Muscle of leg (tissue), 11 donors: ENCODE data around the gene CD2. TPM values are rescaled to one million over a fixed set of nuclear protein-coding genes. Genes with fewer than 3 reads are reported as not detected.

Experiments used
- DNase-seq: peaks from one replicate; pipeline ENCODE4 v3.0.0; 2013
- H3K27ac ChIP-seq: one replicate; pipeline ENCODE4 v1.5.1; 2013; ENCODE audit warnings: mild to moderate bottlenecking, low read length, control low read depth
- H3K27me3 ChIP-seq: one replicate; pipeline ENCODE4 v1.6.1; 2013; ENCODE audit warnings: low read length; ENCODE audit not compliant: control insufficient read depth, insufficient read depth
- H3K36me3 ChIP-seq: one replicate; pipeline ENCODE4 v1.6.1; 2013; ENCODE audit warnings: low read length; ENCODE audit not compliant: control insufficient read depth, insufficient read depth
- H3K4me1 ChIP-seq: one replicate; pipeline ENCODE4 v1.6.1; 2013; ENCODE audit warnings: low read length; ENCODE audit not compliant: control insufficient read depth, insufficient read depth
- H3K4me3 ChIP-seq: one replicate; pipeline ENCODE4 v1.5.1; 2013; ENCODE audit warnings: low read length, control low read depth
- H3K9me3 ChIP-seq: replicated peaks from 2 replicates; pipeline ENCODE4 v1.6.1; 2013; ENCODE audit warnings: low read depth, low read length; ENCODE audit not compliant: control insufficient read depth
- WGBS: methylation state at CpG from one replicate; pipeline ENCODE4 v1.1.5; 2013; ENCODE audit warnings: missing lambda C conversion rate; ENCODE audit not compliant: insufficient coverage; 5-methylcytosine and 5-hydroxymethylcytosine counted together
- polyA plus RNA-seq, 8 donors: library from polyadenylated mRNA; unstranded; fragments of 120-200 nt; gene quantifications; one replicate each; pipeline versions ENCODE4 v1.2.1 to v1.2.3, GENCODE V29; 2013; ENCODE audit warnings: inconsistent platforms in 1 of 8, low replicate concordance in 1 of 8; ENCODE audit not compliant: insufficient read length in 8 of 8, insufficient read depth in 1 of 8
- total RNA-seq: library from RNA; stranded (reverse); fragments of 120-200 nt; gene quantifications from one replicate; pipeline ENCODE4 v1.2.4, GENCODE V29; 2013

Gene CD2
- total and polyA plus RNA-seq, 9 donors = 0.19 to 0.46 (median 0.31) TPM

DNA sequence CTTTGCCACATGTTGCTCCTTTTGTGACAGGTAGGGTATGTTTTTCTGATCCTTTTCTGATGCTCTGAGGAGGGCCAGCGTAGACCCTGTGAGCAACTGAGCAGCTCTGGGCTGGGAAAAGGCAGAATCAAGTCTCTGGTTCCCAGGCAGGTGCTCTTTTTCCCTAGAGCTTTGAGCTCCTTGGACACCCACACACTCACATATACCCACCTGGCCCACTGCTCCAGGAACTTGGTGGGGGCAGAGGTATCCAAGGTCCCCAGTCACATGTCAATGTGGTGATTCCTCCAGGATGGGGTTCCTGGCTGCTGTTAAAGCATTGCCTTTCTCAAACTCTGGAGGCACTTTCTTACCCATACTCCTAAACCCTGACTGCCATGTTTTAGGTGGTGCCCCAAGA lies 5.4 kb downstream of the CD2 start:
- no peak for DNase-seq
- no peak overlapping the region for H3K4me3 ChIP-seq
- H3K4me1 ChIP-seq = peaks cover 17% of the 10 kb centered on the region
- no peaks in the 10 kb centered on the region for H3K36me3 ChIP-seq
- no peak overlapping the region for H3K27ac ChIP-seq
- WGBS = no CpG with 5 or more reads among the region's 1 CpG
- H3K9me3 ChIP-seq = peaks cover 2% of the 10 kb centered on the region
- no peaks in the 10 kb centered on the region for H3K27me3 ChIP-seq

DNA sequence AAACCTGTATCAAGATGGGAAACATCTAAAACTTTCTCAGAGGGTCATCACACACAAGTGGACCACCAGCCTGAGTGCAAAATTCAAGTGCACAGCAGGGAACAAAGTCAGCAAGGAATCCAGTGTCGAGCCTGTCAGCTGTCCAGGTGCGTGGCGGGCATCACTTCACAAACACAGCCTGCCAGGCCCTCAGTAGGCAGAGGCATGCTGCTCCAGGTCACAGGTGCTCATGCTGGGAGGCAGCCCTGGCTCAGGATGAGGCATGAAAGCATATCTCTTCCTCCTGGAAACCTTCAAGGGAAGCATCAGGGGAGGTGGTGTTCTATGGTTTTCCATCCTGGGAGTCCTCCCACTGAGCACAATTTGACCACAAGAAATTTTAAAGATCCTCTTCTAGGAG lies 6.3 kb downstream of the CD2 start:
- WGBS = 87% methylated on average over 3 of the region's 3 CpGs
- H3K36me3 ChIP-seq = no peaks in the 10 kb centered on the region
- H3K4me3 ChIP-seq = no peak overlapping the region
- H3K27ac ChIP-seq = no peak overlapping the region
- H3K27me3 ChIP-seq = no peaks in the 10 kb centered on the region
- peaks cover 17% of the 10 kb centered on the region for H3K4me1 ChIP-seq
- H3K9me3 ChIP-seq = peaks cover 2% of the 10 kb centered on the region
- DNase-seq = no peak

DNA sequence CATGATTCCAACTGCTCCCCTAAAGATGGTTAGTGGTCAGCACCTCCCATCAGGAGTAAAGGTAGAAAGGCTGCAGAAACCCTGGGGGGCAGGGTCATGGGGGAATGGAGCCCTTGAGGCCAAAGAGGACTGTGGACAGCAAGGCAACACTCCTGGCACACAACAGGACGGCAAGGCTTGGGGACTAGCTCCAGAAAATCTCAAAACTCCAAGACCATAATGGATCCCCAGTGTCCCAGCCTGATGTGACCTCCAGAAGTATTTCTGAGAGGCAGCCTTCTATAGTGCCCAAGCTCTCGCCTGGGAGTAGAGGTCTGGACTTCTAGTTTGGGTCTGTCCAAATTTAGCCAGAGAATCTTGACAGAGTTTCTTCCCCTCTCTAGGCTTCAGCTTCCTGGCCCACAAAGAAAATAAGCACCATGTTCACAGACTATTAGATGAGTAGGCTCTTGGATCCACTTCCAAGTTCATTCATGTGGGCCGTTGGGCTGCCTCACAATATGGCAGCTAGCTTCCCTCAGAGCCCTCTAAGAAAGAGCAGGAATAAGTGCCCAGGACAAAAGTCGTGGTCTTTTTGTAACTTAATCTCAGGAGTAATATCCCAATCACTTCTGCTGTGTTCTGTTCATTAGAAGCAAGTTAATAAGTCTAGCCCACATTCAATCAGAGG lies 6.9 kb downstream of the CD2 start:
- H3K27me3 ChIP-seq = no peaks in the 10 kb centered on the region
- WGBS = no CpG with 5 or more reads among the region's 4 CpGs
- H3K9me3 ChIP-seq = peaks cover 2% of the 10 kb centered on the region
- no peak overlapping the region for H3K27ac ChIP-seq
- DNase-seq = no peak
- peaks cover 17% of the 10 kb centered on the region for H3K4me1 ChIP-seq
- H3K36me3 ChIP-seq = no peaks in the 10 kb centered on the region
- no peak overlapping the region for H3K4me3 ChIP-seq

DNA sequence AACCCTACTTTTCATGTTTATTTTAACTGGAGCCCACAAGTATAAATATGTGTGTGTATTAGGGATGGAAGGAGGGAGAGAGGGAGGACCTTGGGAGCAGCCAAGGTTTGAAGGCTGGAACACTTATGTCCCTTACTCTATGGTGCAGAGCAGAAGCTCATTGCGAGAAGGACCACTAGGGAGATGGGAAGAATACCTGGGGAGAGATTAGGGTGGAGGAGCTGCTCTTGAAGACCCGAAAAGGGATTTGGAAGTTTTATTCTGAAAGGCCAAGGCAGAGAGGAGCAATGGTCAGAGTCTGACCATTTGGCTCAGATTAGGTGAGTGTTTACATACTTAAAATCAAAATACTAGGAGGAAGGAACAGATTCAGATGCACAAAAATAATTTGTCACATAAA lies 8.1 kb downstream of the CD2 start:
- peaks cover 2% of the 10 kb centered on the region for H3K9me3 ChIP-seq
- no peak overlapping the region for H3K4me3 ChIP-seq
- DNase-seq = no peak
- no CpG with 5 or more reads among the region's 2 CpGs for whole genome bisulfite sequencing
- no peak overlapping the region for H3K27ac ChIP-seq
- peaks cover 17% of the 10 kb centered on the region for H3K4me1 ChIP-seq
- H3K27me3 ChIP-seq = no peaks in the 10 kb centered on the region
- H3K36me3 ChIP-seq = no peaks in the 10 kb centered on the region

DNA sequence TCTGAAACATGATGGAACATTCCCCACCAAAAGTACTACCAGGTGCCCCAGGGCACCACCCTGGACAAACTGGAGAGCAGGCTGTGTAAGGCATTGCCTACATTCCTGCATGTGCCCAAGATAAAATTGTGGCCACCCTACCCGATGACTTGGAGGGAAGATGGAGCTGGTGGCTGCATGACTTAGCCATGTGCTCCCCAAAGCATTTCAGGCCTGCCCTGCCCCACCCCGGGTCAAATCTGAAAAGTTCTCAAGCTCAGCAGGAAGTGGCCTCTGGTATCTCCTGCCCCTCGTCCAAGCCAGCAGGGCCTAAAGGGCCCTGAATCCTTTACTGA lies 8.5 kb downstream of the CD2 start:
- 83% methylated on average over 1 of the region's 3 CpGs for WGBS
- H3K36me3 ChIP-seq = no peaks in the 10 kb centered on the region

DNA sequence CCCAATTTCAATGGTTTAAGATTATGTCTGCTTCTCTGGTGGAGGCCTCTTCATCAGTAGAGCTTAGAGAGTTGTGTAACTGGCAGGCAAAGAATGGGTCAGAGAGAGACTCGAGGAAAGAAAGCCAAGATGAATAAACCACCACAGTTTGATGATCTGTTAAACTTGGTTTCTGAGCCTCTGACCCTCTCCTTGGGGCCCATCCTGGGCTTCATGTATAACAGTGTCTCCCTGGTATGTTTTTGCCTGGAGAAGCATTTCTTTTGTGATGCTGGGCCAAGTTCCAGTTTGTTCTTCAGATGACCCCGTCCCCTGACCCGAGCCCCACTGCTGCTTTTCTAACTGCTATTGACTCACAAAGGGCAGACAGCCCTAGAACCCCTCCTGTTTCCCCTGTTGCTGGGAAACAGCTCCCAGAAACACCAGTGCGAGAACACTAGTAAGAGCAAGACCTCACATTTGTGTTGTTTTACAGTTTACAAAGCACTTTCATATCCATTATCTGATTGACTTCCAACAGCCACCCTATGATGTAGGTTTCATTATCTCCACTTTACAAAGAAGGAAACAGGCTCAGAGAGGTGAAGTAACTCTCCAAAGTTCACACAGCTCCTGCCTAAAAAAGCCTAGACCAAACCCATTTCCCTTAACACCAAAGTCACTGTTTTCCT lies 9.0 kb downstream of the CD2 start:
- WGBS = no CpG with 5 or more reads among the region's 4 CpGs
- Histone ChIP-seq H3K36me3 (no peaks in the 10 kb centered on the region), H3K4me1 (peaks cover 17% of the 10 kb centered on the region), H3K4me3 (no peak overlapping the region), H3K27ac (peak overlapping the region; percentile 66), H3K27me3 (no peaks in the 10 kb centered on the region), H3K9me3 (peaks cover 2% of the 10 kb centered on the region)
- DNase-seq = peak; percentile 89

More for the DNA sequence above, 8.5 kb downstream of the CD2 start:
- H3K9me3 ChIP-seq = peaks cover 2% of the 10 kb centered on the region
- H3K27me3 ChIP-seq = no peaks in the 10 kb centered on the region
- DNase-seq = no peak
- peak overlapping the region; percentile 66 for H3K27ac ChIP-seq
- no peak overlapping the region for H3K4me3 ChIP-seq
- peaks cover 17% of the 10 kb centered on the region for H3K4me1 ChIP-seq

DNA sequence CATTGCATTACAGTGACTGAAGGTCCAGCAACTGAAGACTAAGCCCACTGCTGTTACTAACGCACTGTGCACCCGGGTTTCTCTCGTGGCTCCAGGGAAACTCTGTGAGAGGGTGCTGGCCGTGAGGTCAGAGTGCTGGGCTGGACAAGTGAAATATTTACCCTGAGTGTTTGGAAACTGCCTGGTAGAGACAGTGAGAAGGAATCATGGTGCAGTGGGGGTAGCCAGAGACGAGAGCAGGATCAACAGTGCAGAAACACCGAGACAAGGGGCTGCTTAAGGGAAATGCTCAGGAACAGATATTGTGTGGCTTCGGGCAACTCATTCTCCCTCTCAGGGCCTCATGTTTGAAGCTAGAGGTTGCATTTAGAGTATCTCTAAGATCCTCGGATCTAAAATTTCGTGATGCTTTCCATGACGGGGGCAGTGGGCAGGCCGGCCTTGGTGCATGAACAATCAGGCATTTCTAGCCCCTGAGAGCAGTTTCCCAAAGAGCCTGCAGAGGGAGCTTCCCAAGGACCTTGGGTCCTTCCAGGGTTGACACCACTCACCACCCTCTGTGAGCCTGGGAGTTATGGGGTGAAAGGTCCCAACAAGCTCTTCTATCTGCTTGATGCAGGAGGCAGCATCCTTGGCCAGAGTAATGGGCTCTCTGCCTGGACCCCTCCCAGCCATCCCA lies 9.7 kb downstream of the CD2 start:
- peak; percentile 39 for DNase-seq
- Histone ChIP-seq H3K4me1 (peaks cover 17% of the 10 kb centered on the region), H3K36me3 (no peaks in the 10 kb centered on the region), H3K27ac (peak overlapping the region; percentile 66), H3K4me3 (no peak overlapping the region), H3K9me3 (peaks cover 2% of the 10 kb centered on the region), H3K27me3 (no peaks in the 10 kb centered on the region)
- WGBS = 63% methylated on average over 7 of the region's 11 CpGs

DNA sequence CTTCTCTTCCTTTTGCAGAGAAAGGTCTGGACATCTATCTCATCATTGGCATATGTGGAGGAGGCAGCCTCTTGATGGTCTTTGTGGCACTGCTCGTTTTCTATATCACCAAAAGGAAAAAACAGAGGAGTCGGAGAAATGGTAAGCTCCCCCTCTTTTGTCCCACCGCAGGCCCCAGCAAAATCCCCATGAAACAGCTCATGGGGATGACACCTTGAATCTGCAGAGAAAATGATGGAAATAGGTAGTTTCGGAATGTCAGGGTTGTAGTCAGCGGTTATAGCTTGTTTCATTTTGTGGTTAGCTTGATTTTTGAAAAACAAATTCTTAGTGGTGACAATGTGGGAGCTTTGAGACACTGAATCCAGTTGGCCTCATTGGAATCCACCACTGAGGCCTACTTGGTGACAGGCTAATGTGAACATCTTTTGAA lies 10.3 kb downstream of the CD2 start:
- Histone ChIP-seq H3K27ac (no peak overlapping the region), H3K9me3 (peaks cover 2% of the 10 kb centered on the region), H3K36me3 (no peaks in the 10 kb centered on the region), H3K27me3 (no peaks in the 10 kb centered on the region), H3K4me3 (no peak overlapping the region), H3K4me1 (peaks cover 17% of the 10 kb centered on the region)
- WGBS = 87% methylated on average over 3 of the region's 5 CpGs
- DNase-seq = no peak

DNA sequence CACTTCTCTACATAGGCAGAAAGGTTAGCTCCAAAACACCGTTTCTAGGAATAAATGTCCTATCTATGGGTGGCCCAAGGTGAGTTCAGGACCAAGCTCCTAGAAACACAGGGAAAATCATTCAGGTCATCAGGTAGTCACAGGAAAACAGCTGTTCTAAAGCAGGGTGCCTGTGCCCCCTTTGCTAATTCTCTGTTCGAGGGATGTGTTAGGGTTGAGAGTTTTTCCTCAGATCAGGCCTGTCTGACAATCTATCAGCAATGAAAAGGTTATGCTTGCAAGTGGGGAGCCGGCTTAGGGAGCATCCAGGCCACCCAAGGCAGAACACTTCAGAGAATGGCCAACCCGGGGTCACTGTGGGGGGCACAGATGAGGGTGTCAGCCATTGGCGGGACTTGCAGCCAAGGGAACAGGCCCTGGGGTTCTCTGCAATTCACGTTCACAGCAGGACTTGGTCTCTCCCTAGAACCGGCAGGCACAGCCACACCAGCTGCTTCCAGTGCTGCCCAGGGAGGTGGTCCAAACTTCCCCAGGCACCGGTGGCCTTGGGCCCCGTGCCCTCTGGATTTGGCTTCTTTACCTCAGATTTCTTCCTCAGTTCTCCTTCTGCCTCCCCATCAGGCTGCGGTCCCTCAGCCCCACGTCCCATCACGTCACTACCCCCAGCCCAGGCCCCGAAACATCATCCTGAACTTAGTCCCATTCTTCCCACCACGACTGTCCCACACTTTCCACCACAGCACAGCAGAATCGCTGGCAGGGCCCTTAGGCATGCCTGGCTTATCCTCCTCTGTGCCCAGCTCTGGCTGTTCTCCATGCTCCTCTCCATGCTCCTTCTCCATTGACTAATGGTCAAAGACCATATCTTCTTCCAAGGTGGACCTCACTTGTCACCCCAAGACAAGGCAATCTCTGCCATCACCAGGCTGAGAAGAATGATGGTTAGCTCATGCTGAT lies 11.0 kb downstream of the CD2 start:
- 85% methylated on average over 15 of the region's 15 CpGs for WGBS
- DNase-seq = no peak
- no peak overlapping the region for H3K27ac ChIP-seq
- H3K4me3 ChIP-seq = no peak overlapping the region
- no peaks in the 10 kb centered on the region for H3K36me3 ChIP-seq
- no peaks in the 10 kb centered on the region for H3K27me3 ChIP-seq
- H3K4me1 ChIP-seq = peaks cover 17% of the 10 kb centered on the region
- H3K9me3 ChIP-seq = peaks cover 2% of the 10 kb centered on the region
